ENCODE results near the gene TVP23A. TPM values are rescaled to one million over a fixed set of nuclear protein-coding genes. Genes with fewer than 3 reads are reported as not detected.

Gene TVP23A
- total RNA-seq, 2 experiments from 2014 or later = not detected

GRCh38 chr16:10850478-10850850, 31.9 kb upstream of the TVP23A start:
- H3K27ac Mint-ChIP-seq = no peak overlapping the region
- peaks cover 22% of the 10 kb centered on the region for H3K4me1 Mint-ChIP-seq
- no peak overlapping the region for H3K4me3 Mint-ChIP-seq
- no peaks in the 10 kb centered on the region for H3K9me3 Mint-ChIP-seq (ENCODE audit: low read depth)
- CTCF ChIA-PET = interaction anchor here (1.3 kb wide), 1 partner anchor 82 kb away, joined by 3 read pairs; no protein-coding TSS in a partner anchor
- peaks cover 9% of the 10 kb centered on the region for H3K36me3 Mint-ChIP-seq
- no peak for ATAC-seq
- no peak for DNase-seq
- peaks cover 22% of the 10 kb centered on the region for H3K27me3 Mint-ChIP-seq

- peaks cover 9% of the 10 kb centered on the region for H3K36me3 Mint-ChIP-seq
- no peaks in the 10 kb centered on the region for H3K9me3 Mint-ChIP-seq (ENCODE audit: low read depth)
- no peak for ATAC-seq
- no peak for DNase-seq
- no peak overlapping the region for H3K4me3 Mint-ChIP-seq
- CTCF ChIA-PET = interaction anchor here (1.3 kb wide), 1 partner anchor 83 kb away, joined by 3 read pairs; no protein-coding TSS in a partner anchor
- no peak overlapping the region for H3K27ac Mint-ChIP-seq
- peaks cover 27% of the 10 kb centered on the region for H3K27me3 Mint-ChIP-seq
- peaks cover 22% of the 10 kb centered on the region for H3K4me1 Mint-ChIP-seq
Observed at GRCh38 chr16:10849736-10850477, 31.3 kb upstream of the TVP23A start.

DNA sequence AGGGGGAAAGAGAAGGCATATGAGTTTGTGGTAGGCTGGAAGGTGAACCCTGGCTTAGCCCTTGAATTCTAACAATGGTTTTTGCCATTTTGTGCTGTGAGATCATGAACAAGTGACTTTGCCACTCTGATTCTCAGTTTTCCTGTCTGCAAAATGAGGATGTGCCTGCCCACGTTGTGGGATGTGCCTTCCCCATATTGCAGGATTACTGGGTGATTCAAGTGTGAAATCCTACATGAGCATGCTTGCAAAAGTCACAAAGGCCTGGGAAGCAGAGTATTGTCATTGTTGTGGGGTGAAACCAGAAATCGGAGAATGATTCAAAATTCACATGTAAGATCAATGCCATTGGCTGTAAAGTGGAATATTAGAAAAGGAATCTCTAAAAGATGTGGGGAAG, 28.6 kb upstream of the TVP23A start:
- Mint-ChIP-seq H3K9me3 (ENCODE audit: low read depth) (no peaks in the 10 kb centered on the region), H3K36me3 (peaks cover 5% of the 10 kb centered on the region), H3K27ac (no peak overlapping the region), H3K27me3 (peaks cover 33% of the 10 kb centered on the region), H3K4me3 (no peak overlapping the region), H3K4me1 (peaks cover 14% of the 10 kb centered on the region)
- DNase-seq (no peak), ATAC-seq (no peak)
- CTCF ChIA-PET = no interaction called here

DNA sequence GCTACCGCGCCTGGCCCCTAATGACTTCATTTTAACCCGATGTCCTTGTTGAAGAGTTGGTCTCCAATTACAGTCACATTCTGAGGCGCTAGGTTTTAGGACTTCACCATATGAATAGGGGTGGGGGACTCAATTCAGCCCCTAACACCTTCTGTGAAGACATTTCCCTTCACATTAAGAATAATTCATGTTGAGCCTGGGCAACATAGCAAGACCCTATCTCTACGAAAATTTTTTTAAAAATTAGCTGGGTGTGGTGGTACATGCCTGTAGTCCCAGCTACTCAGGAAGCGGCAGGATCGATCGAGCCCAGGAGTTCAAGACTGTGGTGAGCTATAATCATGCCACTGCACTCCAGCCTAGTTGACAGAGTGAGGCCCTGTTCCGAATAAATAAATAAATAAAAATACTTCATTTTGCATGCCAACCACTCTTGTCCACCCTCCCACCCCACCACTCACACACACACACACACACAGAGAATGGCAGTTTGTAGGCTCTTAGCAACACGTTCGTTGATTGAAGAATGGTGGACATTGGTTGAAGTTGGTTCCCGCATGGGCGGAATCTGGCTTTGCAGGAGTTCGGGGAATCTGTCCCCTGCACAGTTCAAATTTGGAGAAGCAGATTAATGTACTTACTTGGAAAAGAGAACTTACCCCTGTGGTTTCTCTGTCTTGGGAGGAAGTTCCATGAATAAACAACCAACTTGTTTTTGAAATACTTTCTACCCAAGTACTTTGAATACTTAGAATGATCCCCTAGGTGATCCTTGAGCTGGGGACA, 27.8 kb upstream of the TVP23A start:
- CTCF ChIA-PET = no interaction called here
- no peak for DNase-seq
- H3K27me3 Mint-ChIP-seq = peaks cover 35% of the 10 kb centered on the region

GRCh38 chr16:10840703-10841102, 22.1 kb upstream of the TVP23A start:
- Mint-ChIP-seq H3K27ac (no peak overlapping the region), H3K4me1 (peaks cover 10% of the 10 kb centered on the region), H3K27me3 (peaks cover 43% of the 10 kb centered on the region), H3K36me3 (peaks cover 8% of the 10 kb centered on the region), H3K4me3 (no peak overlapping the region), H3K9me3 (ENCODE audit: low read depth) (peaks cover 3% of the 10 kb centered on the region)
- CTCF ChIA-PET = no interaction called here
- DNase-seq (no peak), ATAC-seq (no peak)

More for the DNA sequence above, 27.8 kb upstream of the TVP23A start:
- ATAC-seq = no peak
- Mint-ChIP-seq H3K27ac (no peak overlapping the region), H3K4me1 (peaks cover 11% of the 10 kb centered on the region), H3K36me3 (peaks cover 3% of the 10 kb centered on the region), H3K4me3 (no peak overlapping the region), H3K9me3 (ENCODE audit: low read depth) (no peaks in the 10 kb centered on the region)

GRCh38 chr16:10839279-10839666, 20.7 kb upstream of the TVP23A start:
- Mint-ChIP-seq H3K9me3 (ENCODE audit: low read depth) (peaks cover 3% of the 10 kb centered on the region), H3K27me3 (peaks cover 37% of the 10 kb centered on the region), H3K4me1 (peaks cover 22% of the 10 kb centered on the region), H3K4me3 (no peak overlapping the region), H3K36me3 (peaks cover 11% of the 10 kb centered on the region), H3K27ac (no peak overlapping the region)
- CTCF ChIA-PET = interaction anchor here (1.5 kb wide), 1 partner anchor 79 kb away, joined by 3 read pairs; no protein-coding TSS in a partner anchor
- no peak for DNase-seq
- ATAC-seq = no peak

GRCh38 chr16:10838621-10839278, 20.2 kb upstream of the TVP23A start:
- Mint-ChIP-seq H3K27ac (no peak overlapping the region), H3K4me1 (peaks cover 23% of the 10 kb centered on the region), H3K4me3 (no peak overlapping the region), H3K9me3 (ENCODE audit: low read depth) (peaks cover 3% of the 10 kb centered on the region), H3K36me3 (peaks cover 12% of the 10 kb centered on the region), H3K27me3 (peaks cover 39% of the 10 kb centered on the region)
- CTCF ChIA-PET = interaction anchor here (1.5 kb wide), 1 partner anchor 80 kb away, joined by 3 read pairs; no protein-coding TSS in a partner anchor
- ATAC-seq (no peak), DNase-seq (no peak)

DNA sequence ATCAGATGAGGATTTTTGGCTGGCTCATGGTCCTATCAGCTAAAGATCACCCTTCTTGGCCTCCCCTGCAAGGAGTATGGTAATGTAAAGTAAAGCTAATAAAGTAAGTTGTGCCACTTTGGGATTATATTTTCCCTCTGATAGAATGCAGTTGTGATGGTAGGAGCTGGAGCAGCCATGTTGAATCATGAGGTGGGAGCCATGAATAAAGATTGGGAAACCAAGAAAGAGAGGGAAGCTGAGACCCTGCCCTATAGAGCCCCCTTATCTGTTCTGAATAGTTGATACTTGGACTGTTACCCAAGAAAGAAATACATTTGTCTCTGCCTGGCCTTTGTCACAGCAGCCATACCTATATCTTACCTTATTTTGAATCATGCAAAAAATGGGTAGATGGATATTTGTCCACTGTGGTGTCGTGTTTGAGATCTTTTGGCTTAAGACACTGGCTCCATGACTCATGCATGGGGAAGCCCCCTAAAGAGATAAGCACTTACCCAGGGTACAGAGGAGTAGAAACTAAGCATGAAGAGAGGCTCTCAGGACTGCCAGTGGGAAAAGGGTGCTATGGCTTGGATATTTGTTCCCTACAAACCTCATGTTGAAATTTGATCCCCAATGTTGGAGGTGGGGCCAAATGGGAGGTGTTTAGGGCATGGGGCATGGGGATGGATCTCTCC, 17.7 kb upstream of the TVP23A start:
- no peak overlapping the region for H3K4me3 Mint-ChIP-seq
- peaks cover 12% of the 10 kb centered on the region for H3K36me3 Mint-ChIP-seq
- CTCF ChIA-PET = interaction anchor here (0.5 to 1.0 kb wide), 3 partner anchors 34 to 82 kb away, joined by 3 to 4 read pairs (median 3); partner anchors contain the start of gene CIITA
- ATAC-seq (no peak), DNase-seq (no peak)
- peaks cover 3% of the 10 kb centered on the region for H3K9me3 Mint-ChIP-seq (ENCODE audit: low read depth)
- peaks cover 21% of the 10 kb centered on the region for H3K4me1 Mint-ChIP-seq
- no peak overlapping the region for H3K27ac Mint-ChIP-seq
- peaks cover 36% of the 10 kb centered on the region for H3K27me3 Mint-ChIP-seq

DNA sequence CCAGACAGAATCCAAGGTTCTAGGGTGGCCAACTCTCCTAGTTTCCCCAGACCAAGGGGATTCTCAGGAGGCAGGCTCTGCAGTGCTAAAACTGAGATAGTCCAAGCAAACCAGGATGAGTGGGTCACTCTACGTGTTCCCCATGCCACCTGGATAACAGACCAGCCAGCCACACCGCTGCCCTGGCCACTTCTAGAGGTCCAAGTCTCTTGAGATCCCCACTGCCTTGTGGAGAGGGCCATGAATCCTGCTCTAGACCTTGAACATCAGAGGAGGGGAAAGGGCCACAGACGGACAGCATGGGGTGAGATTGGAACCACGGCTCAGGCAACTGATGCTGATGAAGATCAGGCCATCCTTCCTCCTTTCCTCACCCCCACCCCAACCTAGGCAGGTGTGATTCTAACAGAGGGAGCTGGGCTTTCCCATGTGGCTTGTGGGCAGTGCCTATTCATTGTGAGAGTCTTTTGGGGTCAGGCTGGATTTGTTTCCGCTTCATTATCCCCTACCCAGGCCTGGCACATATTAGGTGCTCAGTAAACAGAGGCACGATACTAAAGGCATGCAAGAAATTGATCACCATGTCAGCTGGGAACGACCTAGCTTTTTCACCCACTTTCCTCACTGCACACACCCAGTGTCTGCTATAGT, 16.8 kb upstream of the TVP23A start:
- Mint-ChIP-seq H3K4me3 (no peak overlapping the region), H3K27ac (no peak overlapping the region), H3K9me3 (ENCODE audit: low read depth) (peaks cover 3% of the 10 kb centered on the region), H3K27me3 (peaks cover 27% of the 10 kb centered on the region), H3K36me3 (peaks cover 12% of the 10 kb centered on the region), H3K4me1 (peaks cover 21% of the 10 kb centered on the region)
- CTCF ChIA-PET = interaction anchor here (0.9 to 1.3 kb wide), 4 partner anchors 8 to 83 kb away, joined by 3 read pairs; partner anchors contain the start of gene CIITA
- DNase-seq (peak; percentile 80), ATAC-seq (peak; percentile 73)

GRCh38 chr16:10834766-10835165, 16.2 kb upstream of the TVP23A start:
- DNase-seq (no peak), ATAC-seq (no peak)
- Mint-ChIP-seq H3K4me3 (no peak overlapping the region), H3K27me3 (peaks cover 30% of the 10 kb centered on the region), H3K27ac (no peak overlapping the region), H3K4me1 (peaks cover 21% of the 10 kb centered on the region), H3K36me3 (peaks cover 12% of the 10 kb centered on the region), H3K9me3 (ENCODE audit: low read depth) (peaks cover 3% of the 10 kb centered on the region)
- CTCF ChIA-PET = interaction anchor here (0.8 to 1.3 kb wide), 4 partner anchors 9 to 43 kb away, joined by 3 read pairs; partner anchors contain the start of gene CIITA

DNA sequence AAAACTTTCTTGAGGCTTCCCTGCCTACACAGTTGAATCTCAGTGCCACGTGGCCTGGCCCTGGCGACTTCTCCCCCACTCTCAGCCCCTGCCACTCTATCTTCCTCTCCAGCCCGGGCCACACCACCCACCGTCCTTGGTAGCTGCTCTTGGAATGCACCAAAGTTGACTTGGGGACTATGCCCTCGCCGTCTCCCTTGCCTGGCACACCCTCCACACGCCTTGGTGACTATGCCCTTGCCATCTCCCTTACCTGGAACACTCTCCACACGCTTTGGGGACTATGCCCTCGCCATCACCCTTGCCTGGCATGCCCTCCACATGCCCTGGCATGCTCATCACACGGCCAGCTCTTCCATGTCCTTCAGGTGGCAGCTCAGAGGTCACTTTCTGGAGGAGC, 15.5 kb upstream of the TVP23A start:
- no peak overlapping the region for H3K27ac Mint-ChIP-seq
- no peak for ATAC-seq
- peaks cover 12% of the 10 kb centered on the region for H3K36me3 Mint-ChIP-seq
- H3K27me3 Mint-ChIP-seq = peaks cover 29% of the 10 kb centered on the region
- peaks cover 3% of the 10 kb centered on the region for H3K9me3 Mint-ChIP-seq (ENCODE audit: low read depth)
- DNase-seq = no peak
- H3K4me1 Mint-ChIP-seq = peaks cover 21% of the 10 kb centered on the region
- CTCF ChIA-PET = interaction anchor here (0.6 to 0.8 kb wide), 3 partner anchors 23 to 43 kb away, joined by 3 read pairs; partner anchors contain the start of gene CIITA
- no peak overlapping the region for H3K4me3 Mint-ChIP-seq

GRCh38 chr16:10833271-10833670, 14.7 kb upstream of the TVP23A start:
- CTCF ChIA-PET = interaction anchor here (0.6 kb wide), 1 partner anchor 29 kb away, joined by 3 read pairs; no protein-coding TSS in a partner anchor
- ATAC-seq = no peak
- peaks cover 12% of the 10 kb centered on the region for H3K36me3 Mint-ChIP-seq
- peaks cover 21% of the 10 kb centered on the region for H3K4me1 Mint-ChIP-seq
- peaks cover 29% of the 10 kb centered on the region for H3K27me3 Mint-ChIP-seq
- no peak overlapping the region for H3K4me3 Mint-ChIP-seq
- peaks cover 3% of the 10 kb centered on the region for H3K9me3 Mint-ChIP-seq (ENCODE audit: low read depth)
- H3K27ac Mint-ChIP-seq = no peak overlapping the region
- DNase-seq = no peak

Measured in activated CD8-positive, alpha-beta memory T cell treated with anti-CD3 and anti-CD28 coated beads, Interleukin-2, amount 10 ng/mL, durations not matched to agents 7 days and 5 days (primary cell).